GM21526 (cell line): ENCODE data around the gene NPAS2.
A peak's percentile ranks its signal among the peaks of the same experiment; 100 is the strongest.

Experiments used
- ATAC-seq: cut with Tn5 transposase; IDR thresholded peaks from one replicate; pipeline ENCODE4 v1.9.1; 2021; ENCODE audit warnings: moderate library complexity; ENCODE audit not compliant: unreplicated experiment, low FRiP score

NPAS2 gene

DNA sequence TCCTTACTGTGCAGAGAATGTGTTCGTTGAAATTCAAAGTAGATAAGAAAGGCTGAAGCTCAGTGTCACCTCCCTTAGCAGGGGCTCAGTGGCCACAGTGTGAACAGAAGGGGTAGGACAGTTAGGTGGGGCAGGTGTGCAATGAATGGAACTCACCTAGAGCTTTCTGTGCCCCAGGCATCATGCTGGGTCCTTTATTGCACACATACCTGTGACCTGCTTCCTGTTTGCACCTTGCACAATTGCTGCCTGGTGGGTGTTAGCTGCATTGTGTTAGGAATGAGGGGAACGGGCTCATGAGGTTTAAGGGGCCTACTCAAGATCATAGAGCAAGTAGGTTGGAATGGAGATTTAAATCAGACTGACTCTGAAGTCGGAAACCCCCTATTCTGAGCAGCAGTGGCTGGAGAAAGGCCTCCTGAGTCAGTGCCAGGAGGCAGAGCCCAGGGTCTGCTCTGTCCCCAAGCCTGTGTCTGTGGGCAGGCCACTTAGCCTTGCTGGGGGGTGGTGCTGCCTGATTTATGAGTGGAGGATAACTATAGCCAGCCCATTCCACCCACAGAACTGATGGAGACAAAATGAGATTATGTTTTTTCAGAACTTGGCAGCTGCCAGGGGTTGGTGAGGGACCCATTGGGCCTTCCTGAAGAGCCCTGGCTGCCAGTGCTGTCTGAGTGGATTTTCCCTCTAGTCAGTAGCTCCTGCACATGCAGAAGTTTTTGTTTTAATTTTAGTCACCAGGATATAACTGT, 76.2 kb downstream of the NPAS2 start:
- no peak for ATAC-seq

DNA sequence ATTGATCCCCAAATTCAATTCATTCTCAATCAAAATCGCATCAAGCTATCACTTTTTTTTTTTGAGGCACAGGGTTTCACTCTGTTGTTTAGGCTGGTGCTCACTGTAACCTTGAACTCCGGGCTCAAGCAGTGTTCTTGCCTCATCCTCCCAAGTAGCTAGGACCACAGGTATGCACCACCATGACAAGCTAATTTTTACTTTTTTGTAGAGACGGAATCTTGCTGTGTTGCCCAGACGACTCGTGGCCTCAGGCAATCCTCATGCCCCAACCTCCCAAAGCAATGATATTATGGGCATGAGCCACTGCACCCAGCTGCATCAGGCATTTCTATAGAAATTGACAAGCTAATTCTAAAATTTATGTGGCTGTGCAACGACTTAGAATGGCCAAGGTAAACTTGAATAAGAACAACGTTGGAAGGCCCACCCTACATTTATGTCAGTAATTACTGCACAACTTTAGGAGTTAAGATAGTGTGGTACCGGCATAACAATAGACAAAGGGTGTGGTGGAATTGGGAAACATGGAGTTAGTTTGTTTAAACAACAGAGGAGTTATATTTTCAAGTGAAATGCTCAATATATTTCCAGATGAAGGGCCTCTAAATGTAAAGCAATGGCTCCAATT, 78.2 kb downstream of the NPAS2 start:
- ATAC-seq, result no peak

DNA sequence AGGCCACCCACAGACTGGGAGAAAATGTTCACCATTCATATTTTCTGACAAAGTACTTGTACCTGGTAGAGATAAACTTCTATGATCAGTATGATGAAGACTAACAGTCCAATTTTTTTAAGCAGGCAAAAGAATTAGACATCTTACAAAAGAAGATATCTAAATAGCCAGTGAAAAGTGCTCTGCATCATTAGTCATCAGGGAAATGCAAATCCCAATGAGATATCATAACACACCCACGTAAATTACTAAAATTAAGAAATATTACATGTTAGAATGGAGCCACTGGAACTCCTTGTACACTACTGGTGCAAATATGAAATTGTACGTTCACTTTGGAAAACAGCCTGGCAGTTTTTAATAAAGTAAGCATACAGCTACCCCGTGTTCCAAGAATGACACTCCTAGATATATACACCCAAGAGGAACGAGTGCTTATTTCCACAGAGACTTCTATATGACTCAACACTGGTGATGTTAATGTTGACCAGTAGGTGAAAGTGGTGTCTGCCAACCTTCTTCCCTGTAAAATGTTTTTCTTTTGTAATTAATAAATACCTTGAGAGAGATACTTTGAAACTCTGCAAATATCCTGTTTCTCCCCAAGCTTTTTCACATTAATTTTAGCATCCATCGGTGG, 80.3 kb downstream of the NPAS2 start:
- no peak for ATAC-seq

DNA sequence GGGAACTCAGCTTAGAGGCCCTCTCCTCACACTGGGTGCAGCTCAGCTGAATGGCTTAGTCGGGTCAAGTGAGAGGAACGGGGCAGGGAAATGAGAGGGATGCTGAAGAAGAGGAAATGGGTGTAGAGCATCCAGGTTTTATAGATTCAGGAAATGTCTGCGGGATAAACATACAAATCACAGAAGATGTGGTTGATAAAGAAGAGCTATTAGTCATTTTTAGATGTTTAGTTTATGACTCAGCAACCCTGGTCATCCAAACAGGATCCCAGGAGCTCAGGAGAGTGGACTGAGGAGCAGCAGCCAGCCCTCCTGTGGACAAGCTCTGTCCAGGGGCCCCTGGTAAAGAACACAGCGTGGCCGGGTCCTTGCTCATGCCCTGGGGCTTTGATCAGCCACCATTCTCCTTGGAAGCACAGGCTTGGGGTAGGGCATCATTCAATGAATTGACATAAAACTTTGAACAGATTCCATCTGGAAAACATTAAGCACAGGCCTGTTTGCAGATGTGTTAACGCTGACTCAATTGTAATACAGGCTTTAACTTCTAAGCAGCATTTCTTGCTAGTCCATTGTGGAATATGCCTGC, 83.0 kb downstream of the NPAS2 start:
- ATAC-seq, result no peak

DNA sequence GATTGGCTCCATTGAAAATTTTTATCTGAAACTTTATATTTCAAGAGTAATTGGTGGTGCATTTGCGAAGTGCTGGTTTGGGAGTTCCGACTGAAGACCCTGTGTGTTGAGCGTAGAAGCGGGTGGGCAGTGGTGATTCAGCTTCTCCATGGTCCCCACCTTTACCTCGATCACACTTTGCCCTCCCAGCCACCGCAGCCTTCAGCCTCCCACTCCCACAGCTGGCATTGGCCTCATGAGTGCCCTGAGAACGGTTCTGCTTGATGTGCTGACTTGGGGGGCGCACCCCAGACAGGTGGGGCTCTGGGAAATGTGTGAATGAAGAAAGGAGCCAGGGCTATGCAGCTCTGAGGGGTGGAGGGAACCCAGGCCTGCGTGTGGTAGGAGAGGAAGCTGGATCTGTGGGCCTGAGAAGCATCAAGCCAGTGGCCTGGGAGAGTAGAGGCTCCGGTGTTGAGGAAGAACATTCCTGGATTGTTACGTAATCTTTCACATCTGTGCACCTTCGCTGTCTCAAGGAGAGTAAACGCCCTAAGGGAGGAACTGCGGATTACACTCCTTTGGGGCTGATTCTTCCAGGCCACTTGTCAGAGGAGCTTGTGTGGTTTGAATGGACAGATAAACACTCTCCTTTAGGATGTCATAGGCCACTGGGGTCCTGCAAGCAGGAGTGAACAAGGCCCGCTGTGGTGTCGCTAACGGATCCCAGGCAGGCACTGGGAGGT, 83.8 kb downstream of the NPAS2 start:
- ATAC-seq, result no peak

- ATAC-seq, result no peak
Observed at GRCh38 chr2:100905132-100905805, 85.3 kb downstream of the NPAS2 start.

GRCh38 chr2:100906131-100906530, 86.2 kb downstream of the NPAS2 start:
- ATAC-seq, result no peak

GRCh38 chr2:100906679-100907078, 86.7 kb downstream of the NPAS2 start:
- no peak for ATAC-seq

- ATAC-seq, result no peak
Observed at GRCh38 chr2:100907832-100908231, 87.9 kb downstream of the NPAS2 start.

DNA sequence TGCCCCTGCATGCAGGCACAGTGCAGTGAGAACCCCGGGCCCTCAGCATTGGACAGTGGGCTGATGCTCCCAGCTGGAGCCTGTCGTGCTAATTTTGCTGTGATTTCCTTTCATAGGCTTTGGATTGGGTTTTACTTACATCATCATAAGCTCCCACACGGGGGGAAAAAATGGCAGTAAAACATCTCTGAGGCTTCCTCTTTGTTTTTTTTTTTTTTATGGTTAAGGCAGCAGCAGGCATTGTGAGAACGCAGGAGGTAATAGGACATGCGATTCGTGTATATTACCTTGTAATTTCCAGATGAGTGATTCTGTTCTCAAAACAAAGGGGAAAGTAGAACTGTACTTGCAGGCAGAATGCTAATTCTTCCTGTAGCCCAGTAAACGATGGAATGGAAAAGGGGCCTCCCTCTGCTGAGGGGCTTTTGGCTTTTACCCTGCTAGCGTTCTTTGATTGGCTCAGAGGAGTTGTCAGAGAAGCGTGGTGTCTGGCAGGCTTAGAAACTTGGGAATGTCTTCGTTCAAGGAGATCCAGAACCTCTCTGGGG, 89.7 kb downstream of the NPAS2 start:
- no peak for ATAC-seq

GRCh38 chr2:100910111-100910510, 90.2 kb downstream of the NPAS2 start:
- no peak for ATAC-seq

- no peak for ATAC-seq
Observed at GRCh38 chr2:100919316-100919715, 99.4 kb downstream of the NPAS2 start.

DNA sequence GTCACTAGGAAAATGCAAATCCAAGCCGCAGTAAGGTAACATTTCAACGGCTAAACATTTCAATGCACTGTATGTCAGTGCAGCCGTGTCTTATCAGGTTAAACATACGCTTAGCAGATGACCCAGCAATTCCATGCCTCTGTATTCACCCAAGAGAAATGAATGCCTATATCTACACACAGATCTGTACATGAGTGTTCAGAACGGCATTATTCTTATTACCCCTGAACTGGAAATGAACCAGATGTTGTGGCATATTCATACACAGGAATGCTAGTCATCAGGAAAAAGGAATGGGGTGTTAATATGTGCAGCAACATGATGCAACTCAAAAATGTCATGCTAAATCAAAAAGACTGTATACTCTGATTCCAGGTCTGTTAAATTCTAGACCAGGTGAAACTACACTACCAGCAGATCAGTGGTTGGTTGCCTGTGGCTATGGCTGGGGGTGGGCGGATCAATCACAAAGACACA, 101.8 kb downstream of the NPAS2 start:
- ATAC-seq, result no peak

DNA sequence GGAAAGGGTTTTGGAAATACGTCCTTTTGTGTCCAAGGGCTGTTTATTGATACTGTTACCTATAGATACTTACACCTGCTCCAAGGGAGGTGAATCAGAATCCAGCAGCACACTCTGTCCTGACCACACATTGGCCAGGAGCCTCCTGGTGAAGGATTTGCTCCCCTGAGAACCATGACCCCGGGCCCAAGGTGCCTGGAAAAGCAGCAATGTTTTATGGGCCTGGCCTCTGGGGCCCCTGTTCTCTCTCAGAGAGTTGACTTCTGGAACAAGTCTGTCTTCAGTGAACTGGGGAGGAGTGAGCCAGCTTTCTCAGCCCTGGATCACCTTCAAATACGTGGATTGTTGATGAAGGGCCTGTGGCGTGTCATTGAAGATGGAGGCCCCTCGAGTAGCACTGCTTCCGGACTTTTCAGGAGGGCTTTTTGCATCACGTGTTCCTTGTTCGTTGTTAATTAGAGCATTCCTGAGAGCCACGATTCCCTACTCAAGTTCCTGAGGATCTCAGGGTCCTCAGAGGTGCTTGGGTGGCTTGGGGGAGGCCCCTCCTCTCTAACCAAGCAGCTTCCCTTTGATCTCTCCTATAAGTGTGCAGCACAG, 103.6 kb downstream of the NPAS2 start:
- ATAC-seq, result no peak

GRCh38 chr2:100924122-100924519, 104.2 kb downstream of the NPAS2 start:
- no peak for ATAC-seq

- peak; percentile 94 for ATAC-seq
Observed at GRCh38 chr2:100924520-100925451, 104.8 kb downstream of the NPAS2 start.

- no peak for ATAC-seq
Observed at GRCh38 chr2:100928235-100928634, 108.3 kb downstream of the NPAS2 start.

DNA sequence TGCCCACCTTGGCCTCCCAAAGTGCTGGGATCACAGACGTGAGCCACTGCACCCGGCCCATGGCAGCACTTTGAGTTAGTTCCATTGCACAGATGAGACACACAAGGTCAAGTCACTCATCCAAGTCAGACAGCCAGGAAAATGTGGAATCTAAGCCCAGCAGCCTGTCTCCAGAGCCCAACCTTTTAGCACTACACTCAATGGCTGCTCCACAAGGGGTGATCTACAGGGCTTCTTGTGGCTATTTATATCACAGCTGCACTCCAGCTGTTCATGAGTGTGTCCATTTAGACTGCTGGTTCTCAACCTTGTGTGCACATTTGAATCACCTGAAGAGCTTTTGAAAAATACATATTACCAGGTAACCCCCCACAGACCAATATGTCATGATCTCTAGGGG, 109.2 kb downstream of the NPAS2 start:
- no peak for ATAC-seq
